Dedifferentiated amniotic fluid mesenchymal stem cell (primary cell): ENCODE results near the gene LRRC37A2.
"Not testable (repeated sequence)": the region's sequence is repeated elsewhere in the genome, so short reads cannot be mapped to it uniquely, and the experiment has no call there.

ENCODE experiments used
- DNase-seq: peaks from one replicate; pipeline ENCODE4 v3.0.0-alpha.2; 2016; ENCODE audit errors: extremely low spot score

The LRRC37A2 gene

DNA sequence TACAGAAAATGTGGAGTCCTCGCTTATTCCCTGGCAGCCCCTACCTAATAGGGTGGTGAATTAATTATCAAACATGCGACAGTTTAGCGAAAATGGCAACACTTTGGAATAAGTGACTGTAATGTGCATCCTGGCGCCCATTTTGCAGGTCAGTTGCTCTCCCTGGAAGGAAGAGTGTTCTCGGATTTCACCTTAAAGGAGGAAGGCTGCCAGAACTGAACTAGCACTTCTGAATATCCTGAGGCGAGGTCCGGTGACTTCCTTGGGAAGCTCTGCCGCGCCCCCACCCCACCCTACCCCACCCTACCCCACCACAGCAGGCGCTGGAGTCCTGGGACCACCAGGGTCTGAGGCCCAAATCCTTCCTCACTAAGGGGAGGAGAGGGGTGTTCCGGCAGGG is at the start of gene LRRC37A2:
Gene LRRC37A2, plus strand, starts transcription at position 301 of the 400 bp plus-strand sequence. CDS start 245 bp downstream, outside the sequence.
- DNase-seq, result not testable (repeated sequence)

DNA sequence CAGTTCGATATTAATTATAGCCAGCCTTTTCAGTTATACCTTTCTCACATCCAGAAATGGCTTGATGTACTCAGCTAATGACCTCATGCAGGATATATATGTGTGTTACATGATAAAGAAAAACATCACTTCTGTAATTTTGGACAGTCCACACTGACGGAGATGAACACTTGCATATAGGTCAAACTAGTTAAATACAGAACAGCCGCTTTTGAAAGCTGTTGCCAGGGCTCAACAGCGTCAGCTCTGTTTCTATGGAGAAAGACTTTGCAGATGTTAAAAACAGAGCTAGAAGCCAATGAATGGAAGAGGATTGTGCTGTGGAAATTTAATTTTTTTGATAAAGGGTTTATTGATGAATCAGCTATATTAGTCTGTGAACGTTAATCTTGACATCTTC is 44.6 kb upstream of the LRRC37A2 start:
- not testable (repeated sequence) for DNase-seq

DNA sequence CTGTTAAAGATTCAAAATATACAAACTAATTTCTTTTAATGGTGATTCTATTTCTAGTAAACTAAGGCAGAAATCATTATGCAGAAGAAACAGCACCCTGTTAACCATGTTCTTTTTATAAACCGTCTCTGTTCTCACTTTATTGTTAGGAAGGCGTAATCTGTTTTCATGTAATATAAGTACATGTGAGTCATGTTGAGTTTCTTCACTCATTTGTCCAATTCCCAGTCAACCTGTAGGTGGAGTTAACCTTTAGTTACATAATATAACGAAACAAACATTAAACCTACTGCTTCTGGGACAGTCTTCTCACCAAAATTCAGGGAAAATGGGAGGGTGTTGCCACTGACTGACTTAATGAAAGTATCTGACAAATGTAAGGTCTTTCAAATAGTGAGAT is 37.8 kb upstream of the LRRC37A2 start:
- not testable (repeated sequence) for DNase-seq

DNA sequence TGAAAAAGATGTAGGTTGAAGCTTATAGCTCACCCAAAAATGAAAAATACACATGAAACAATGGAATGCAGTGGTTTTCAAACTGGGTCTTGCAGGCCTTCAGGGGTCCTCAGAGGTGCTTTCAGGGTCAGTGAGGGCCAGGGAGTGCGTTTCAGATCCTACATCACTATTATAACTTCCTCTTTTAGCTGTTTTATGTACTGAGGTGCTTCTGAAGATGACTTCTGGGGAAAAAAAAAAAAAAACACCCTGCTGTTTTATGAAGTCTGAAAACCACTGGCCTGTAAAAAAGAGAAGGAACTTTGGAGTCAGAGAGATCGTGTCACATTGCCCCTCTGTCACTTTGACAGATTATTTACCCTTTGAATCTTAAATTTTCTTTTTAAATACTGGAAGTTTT is 36.7 kb upstream of the LRRC37A2 start:
- DNase-seq, result not testable (repeated sequence)

DNA sequence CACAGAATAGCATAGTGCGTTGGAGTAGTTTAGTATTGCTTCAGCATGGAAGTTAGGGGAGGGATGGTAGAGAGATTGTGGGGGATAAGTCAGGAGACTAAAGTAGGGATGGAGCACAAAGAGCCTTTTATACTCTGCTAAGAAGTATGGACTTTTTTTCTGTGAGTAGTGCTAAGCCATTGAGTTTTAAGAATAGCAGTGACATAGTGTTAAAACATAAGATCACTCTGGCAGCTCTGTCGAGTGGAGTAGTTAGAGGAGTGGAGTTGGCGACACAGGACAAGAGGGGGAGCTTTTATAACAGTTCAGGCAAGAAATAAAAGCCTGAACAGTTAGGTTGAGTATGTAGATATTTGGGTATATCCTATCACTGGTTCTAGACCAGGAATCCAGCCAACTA is 33.4 kb upstream of the LRRC37A2 start:
- DNase-seq, result not testable (repeated sequence)

DNA sequence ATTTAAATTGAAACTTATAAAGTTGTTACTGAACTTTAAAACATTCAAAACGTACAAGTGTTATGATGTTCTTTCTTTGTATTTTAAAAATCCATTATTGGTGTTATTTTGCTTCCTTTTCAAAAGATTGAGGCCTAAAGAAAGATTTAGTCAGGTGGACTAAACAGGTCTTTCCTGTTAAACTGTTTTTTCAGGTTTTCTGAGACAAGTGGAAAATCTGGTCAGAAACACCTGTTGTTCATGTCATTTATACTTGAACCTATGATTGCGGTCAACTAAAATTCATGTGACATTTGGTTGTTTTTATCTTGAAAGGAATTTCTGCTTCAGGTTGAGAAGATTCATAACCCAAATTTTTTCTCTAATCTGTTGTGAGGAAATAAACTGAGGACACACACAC is 31.0 kb upstream of the LRRC37A2 start:
- not testable (repeated sequence) for DNase-seq

DNA sequence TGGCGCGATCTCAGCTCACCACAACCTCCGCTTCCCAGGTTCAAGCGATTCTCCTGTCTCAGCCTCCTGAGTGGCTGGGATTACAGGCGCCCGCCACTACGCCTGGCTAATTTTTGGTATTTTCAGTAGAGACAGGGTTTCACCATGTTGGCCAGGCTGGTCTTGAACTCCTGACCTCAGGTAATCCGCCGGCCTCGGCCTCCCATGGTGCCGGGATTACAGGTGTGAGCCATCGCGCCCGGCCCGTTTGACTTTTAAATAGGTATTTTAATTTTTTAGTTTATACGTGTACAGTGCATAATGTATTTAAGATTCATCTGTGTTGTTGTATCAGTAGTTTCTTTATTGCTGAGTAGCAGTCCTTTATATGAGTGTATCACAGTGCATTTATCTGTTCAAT is 20.2 kb upstream of the LRRC37A2 start:
- not testable (repeated sequence) for DNase-seq

DNA sequence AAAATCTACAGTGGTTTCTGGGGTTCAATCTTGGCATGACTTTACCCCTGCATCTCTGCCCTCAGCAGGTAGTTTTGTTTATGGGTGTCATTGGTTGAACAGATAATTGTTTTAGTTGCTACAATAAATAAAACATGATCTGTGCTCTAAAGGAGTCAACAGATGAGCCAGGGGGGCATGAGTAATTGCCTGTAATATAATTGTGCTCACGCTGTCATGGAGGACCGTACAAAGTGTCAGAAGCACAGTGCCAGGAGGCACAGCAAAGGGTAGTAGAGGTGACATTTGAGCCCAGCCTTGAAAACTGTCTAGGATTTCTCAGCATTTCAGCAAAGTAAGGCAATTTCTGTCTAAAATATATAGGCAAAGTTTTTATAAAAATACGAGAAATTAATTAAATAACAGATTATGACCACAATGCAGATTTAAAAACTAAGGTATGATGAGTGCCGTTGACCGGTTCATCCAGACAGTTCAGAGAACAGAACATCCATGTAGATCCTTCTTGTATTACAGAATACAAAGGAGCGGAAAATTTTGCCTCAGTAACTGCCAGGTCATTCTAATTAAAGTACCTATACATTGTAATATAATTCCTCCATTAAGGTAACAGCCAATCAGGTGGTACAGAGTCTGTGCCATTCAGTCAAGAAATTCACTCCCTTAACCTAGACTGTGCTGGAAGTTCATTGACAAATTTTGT is 12.7 kb upstream of the LRRC37A2 start:
- DNase-seq, result not testable (repeated sequence)

DNA sequence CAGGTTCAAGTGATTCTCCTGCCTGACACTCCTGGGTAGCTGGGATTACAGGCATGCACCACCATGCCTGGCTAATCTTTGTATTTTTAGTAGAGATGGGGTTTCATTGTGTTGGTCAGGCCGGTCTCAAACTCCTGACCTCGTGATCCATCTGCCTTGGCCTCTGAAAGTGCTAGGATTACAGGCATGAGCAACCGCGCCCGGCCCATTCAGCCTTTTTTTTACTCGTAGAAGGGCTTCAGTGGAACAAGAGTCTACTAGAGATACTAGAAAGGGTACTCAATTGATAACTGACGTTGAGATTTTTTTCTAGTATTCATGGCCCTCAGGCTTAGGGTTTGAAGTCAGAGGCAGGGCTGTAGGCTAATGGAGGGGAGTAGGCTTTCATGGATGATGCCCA is 6.4 kb upstream of the LRRC37A2 start:
- DNase-seq, result not testable (repeated sequence)

DNA sequence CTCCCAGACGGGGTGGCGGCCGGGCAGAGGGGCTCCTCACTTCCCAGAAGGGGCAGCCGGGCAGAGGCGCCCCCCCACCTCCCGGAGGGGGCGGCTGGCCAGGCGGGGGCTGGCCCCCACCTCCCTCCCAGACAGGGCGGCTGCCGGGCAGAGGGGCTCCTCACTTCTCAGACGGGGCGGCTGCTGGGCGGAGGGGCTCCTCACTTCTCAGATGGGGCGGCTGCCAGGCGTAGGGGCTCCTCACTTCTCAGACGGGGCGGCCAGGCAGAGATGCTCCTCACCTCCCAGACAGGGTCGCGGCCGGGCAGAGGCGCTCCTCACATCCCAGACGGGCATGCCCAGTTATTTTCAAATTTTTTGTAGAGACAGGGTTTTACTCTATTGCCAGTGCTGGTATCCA is 22.4 kb downstream of the LRRC37A2 start:
- not testable (repeated sequence) for DNase-seq

DNA sequence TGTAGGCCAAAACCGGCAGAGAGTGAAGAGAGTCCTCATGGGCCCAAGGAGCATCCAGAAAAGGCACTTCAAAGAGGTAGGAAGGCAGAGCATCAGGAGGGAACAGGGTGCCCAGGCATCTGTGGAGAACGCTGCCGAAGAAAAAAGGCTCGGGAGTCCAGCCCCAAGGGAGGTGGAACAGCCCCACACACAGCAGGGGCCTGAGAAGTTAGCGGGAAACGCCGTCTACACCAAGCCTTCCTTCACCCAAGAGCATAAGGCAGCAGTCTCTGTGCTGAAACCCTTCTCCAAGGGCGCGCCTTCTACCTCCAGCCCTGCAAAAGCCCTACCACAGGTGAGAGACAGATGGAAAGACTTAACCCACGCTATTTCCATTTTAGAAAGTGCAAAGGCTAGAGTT is 36.3 kb downstream of the LRRC37A2 start:
- not testable (repeated sequence) for DNase-seq

DNA sequence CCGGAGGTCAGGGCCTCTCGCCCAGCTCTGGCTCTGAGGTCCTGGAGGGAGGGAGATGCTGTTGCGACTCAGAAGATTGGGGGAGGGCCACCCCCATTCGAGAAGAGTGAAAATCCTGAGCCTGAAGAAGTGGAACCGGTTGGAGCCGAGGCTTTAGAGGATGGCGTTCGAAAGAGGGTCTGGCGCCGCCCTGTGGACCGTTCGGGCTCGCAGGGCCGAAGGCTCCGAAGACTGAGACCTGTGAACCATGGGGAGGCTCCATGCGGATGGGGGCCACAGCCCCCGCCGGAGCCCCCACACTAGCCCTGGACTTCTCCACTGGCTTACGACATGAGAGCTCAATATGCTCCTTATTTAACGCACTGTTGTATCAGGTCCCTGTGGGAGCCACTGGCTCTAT is 46.9 kb downstream of the LRRC37A2 start:
- not testable (repeated sequence) for DNase-seq

DNA sequence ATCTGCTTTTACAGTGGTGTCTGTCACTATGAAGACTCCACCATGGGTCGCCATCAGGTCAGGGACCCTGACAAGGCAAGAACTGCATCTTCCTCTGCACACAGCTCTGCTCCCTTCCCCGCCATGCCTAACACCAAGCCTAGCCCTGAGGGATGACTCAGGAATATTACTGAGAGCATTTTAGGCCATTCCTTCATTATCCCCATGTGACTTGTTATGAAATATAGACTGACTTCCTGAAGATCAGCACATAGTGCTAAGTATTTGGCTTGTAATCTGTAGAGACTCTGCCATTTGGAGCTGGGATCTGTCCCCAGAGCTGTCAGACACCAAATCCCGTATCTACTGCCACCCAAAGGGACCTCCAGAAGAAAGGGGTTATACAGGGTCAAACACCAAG is 47.8 kb downstream of the LRRC37A2 start:
- not testable (repeated sequence) for DNase-seq

DNA sequence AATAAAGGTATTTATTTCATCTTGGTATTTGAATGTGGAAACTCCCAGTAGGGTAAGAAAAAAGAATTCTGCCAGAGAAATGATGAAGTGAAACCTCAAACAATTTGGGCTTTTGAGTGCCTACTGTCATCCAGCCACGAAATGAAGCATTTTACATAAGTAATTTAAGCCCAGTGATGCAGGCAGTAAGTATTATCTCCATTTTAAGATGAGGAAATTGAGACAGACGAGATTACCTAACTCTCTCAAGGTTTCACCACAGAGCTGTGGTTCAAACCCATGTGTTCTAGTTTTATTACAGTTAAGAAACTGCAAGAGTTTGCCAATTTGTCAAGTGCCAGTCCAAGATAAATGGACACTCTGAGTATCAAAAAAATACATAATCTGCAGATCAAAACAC is 54.0 kb downstream of the LRRC37A2 start:
- not testable (repeated sequence) for DNase-seq

DNA sequence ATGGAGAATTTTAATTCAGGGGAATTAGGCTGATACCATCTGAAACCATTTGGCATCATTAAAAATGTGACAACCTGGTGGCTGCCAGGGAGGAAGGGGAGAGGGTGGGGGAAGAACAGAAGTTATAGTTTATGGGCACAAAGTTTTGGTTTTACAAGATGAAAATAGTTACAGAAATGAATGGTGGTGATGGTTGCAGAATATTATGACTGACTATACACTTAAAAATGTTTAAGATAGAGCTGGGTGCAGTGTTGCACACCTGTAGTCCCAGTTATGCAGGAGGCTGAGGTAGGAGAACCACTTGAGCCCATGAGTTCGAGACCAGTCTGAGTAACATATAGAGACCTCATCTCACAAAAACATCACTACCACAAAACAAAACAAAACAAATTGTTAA is 54.7 kb downstream of the LRRC37A2 start:
- DNase-seq, result not testable (repeated sequence)

DNA sequence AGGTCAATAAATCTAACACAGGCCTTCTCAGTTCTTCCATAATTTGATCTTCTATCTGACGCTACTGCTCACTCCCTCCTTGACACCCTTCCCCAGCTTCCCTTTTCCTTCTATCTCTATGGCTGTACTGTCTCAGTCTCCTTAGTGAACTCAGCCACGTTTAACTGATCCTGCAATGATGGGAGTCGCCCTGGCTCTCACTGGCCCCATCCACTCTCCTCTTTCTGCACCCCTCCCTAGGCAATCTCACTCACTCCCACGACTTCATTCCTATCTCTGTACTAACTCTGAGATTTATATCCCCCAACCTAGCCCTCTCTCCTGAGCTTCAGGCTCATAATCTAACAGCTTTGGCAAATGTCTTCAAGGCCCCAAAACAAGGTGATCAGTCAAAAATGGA is 59.5 kb downstream of the LRRC37A2 start:
- not testable (repeated sequence) for DNase-seq

DNA sequence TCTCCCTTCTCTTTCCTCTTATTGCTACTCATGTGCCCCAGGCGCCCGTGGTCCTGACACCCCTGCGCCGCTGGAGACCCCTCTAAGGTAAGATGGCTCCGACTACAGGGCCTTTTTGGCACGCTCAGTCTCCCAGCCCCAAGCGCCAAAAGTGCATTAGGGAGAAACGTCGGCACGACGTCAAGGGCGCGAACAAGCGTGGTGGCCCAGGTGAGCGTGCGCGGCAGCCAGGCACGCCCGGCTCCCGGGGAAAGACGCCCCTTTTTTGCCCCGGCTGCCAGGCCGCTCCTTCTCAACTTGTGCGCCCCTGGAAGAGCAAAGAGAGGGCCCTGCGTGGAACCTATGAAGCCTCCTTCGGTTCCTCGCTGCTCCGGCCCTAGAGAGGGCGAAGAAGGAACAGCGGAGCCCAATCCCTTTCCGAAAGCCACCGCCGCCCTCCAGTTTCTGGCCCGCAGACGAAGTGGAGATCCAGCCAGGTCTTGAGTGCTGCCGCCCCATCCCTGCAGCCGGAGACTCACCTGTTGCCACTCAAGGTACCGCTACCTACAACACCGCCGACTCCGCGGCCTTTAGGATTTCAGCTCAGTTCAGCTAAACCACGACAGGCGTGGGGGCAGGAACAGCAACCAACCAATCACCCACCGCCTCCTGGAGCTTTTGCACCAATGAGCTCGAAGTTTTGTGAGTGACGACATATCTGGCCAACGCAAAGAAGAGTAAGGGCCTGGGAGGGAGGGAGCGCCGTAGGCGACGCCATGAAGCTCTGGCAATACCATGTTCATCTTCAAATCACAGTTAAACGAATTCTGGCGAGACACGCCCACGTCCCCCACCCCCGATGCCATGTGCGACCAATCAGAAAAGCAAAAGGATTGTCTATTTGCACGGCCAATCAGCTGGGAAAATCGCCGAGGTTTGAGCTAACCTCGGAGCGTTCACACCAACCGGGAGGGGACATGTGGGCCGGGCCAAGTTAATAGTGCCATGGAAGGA is 67.1 kb downstream of the LRRC37A2 start, which contains the start of gene ARL17A:
Gene ARL17A, minus strand, starts transcription at position 609 of the 993 bp plus-strand sequence. CDS start 3,369 bp downstream, outside the sequence.
- not testable (repeated sequence) for DNase-seq

DNA sequence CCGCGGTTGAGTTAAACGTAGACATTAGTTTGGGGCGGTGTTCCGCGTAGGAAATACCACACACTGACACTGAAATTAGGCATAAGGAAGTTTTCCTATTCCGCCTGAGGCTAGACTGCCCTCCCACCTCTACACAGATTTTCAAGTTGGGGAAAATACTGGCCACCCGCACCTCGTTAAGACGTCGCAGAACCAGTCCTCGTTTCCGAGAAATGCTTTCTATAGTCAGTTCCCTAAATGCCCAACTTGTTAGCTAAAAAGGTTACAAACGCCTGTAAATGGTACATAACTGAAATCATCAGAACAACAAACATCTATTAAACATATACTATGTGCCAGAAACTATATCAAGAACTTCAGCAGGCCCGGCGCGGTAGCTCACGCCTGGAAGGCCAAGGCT is 67.8 kb downstream of the LRRC37A2 start:
- DNase-seq, result not testable (repeated sequence)

DNA sequence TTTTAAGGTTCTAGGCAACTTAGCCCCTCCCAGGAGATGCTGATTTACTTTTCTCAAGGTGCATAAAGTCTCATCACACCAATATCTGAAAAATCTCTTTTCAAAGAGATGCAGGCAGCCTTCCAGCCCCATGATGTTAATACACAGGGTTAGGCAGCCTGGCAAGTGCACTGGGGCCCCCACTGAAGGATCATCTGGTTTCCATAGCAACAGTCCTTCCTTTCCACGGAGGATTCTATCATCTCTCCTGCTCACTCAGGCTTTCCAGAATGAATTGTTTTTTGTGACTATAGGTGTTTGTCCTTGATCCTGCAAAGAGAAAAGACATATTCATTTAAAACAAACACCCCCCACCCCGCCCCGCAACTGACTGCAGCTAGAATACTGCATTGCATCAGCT is 73.2 kb downstream of the LRRC37A2 start:
- not testable (repeated sequence) for DNase-seq

DNA sequence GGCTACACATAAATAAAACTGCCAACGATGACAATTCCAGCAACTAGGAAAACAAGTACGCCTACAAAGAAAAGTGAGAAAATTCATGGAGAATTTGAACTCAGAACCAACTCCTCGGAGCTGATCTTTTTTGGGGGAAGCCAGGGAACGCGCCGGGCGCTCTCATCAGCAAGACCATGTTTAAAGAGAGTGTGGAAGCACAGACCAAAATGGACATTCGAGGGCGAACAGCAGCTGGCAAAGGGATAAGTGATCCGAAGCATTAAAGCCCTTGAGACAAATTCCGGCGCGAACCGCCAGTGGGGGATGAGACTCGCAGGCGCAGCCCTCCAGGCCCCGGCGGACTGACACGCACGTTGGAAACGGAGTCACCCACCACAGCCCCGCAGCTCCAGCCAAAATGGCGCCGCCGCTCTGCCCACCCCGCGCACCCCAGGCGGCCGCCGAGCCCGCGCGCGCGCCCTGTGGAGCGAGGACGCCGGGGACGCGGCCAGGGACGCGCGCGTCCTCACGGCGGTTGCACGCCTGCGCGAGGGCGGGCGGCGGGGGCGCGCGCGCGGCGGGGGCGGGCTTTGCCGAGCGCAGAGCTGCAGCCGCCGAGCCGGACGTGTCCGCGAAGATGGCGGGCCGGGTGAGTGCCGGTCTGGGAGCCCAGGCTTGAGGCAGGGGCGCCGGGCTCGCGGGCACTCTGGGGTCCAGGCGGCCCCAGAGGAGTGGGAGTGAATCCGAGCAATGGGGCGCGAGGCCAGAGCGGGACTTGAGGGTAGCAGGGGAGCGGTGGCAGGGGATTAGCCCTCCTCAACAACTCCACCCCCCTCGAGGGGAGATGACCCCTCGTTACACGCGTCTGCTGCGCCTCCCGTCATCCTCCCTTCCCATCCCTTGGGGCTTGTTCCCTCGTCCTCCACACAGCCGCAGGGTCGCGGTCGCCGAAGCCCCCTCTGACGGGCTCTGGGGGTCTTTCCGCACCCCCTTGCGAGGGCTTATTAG is 78.2 kb downstream of the LRRC37A2 start, which contains the start of gene NSF:
Gene NSF, plus strand, starts transcription at position 513 of the 990 bp plus-strand sequence. Its CDS starts 107 bp downstream, at position 620.
- not testable (repeated sequence) for DNase-seq

DNA sequence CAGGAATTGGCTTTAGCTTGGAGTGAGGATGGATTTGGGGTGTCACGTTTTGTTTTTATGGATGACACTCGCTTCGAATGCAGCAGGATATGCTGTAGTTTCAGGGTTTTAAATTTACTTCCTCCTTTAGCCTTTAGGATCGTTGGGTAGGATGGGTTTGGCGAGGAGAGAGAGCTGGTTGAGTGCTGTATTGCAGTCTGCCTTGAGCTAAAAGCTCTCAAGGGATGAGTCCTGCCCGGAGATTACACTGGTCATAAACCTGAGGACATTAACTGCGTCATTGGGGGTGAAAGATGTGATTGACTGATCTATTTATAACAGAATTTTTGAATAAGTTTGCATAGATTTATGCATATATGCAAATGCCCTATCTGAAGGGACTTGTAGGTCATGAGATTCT is 79.1 kb downstream of the LRRC37A2 start:
- not testable (repeated sequence) for DNase-seq
